22Rv1 (cell line): ENCODE data around the gene RAB7B.

Source experiments
- H3K27ac ChIP-seq: fragments of 450-650 bp; 2 replicates; pipeline ENCODE4 v1.5.1; 2017
- CTCF ChIP-seq: fragments of 450-650 bp; IDR thresholded peaks from 2 replicates; pipeline ENCODE4 v1.5.1; 2017; ENCODE audit warnings: mild to moderate bottlenecking
- ZFX ChIP-seq: fragments of 450-650 bp; IDR thresholded peaks from 2 replicates; pipeline ENCODE4 v1.6.1; 2017; ENCODE audit warnings: antibody characterized with exemption, borderline replicate concordance

Gene RAB7B

GRCh38 chr1:205985330-205986005, 17.7 kb downstream of the RAB7B start:
- TF ChIP-seq ZFX = no peak
- no peak for TF ChIP-seq CTCF
- H3K27ac ChIP-seq = no peak overlapping the region

GRCh38 chr1:205983925-205984725, 19.1 kb downstream of the RAB7B start:
- TF ChIP-seq ZFX (no peak), CTCF (peak; percentile 86)
- no peak overlapping the region for H3K27ac ChIP-seq

- TF ChIP-seq CTCF (no peak), ZFX (no peak)
These were observed 21.9 kb downstream of the RAB7B start for GRCh38 chr1:205981257-205981656.

GRCh38 chr1:205980237-205980870, 22.8 kb downstream of the RAB7B start:
- TF ChIP-seq ZFX (no peak), CTCF (no peak)
- no peak overlapping the region for H3K27ac ChIP-seq

More at GRCh38 chr1:205981257-205981656, 21.9 kb downstream of the RAB7B start:
- no peak overlapping the region for H3K27ac ChIP-seq

GRCh38 chr1:205979301-205979700, 23.9 kb downstream of the RAB7B start:
- no peak overlapping the region for H3K27ac ChIP-seq
- TF ChIP-seq ZFX (no peak), CTCF (no peak)

- no peak overlapping the region for H3K27ac ChIP-seq
- TF ChIP-seq ZFX = no peak
- no peak for TF ChIP-seq CTCF
These were observed 24.5 kb downstream of the RAB7B start for GRCh38 chr1:205978676-205979075.

GRCh38 chr1:205977402-205978014, 25.7 kb downstream of the RAB7B start:
- TF ChIP-seq CTCF (peak; percentile 99), ZFX (no peak)

More at GRCh38 chr1:205977402-205978014, 25.7 kb downstream of the RAB7B start:
- no peak overlapping the region for H3K27ac ChIP-seq
